Frontal cortex (tissue), 4 donors: ENCODE data around the gene BBS9. TPM values are rescaled to one million over a fixed set of nuclear protein-coding genes. Genes with fewer than 3 reads are reported as not detected.
"Not testable (repeated sequence)": the region's sequence is repeated elsewhere in the genome, so short reads cannot be mapped to it uniquely, and the experiment has no call there.

Experiments used
- DNase-seq, 2 donors: peaks; one replicate each; pipeline ENCODE4 v3.0.0; 2012; ENCODE audit warnings: low spot score in 2 of 2
- FAIRE-seq: peaks from 2 replicates; lab custom pipeline; 2012; peaks lifted over from hg19 to GRCh38; lab: Jason Lieb, UNC
- total RNA-seq: library from RNA; depleted of rRNA; stranded (reverse); fragments of >200 nt; gene quantifications from one replicate; pipeline ENCODE4 v1.2.3, GENCODE V29; 2014
- donor health status: control.
- donor health status: control.
- donor health status: control.

Gene BBS9
- total RNA-seq, 1 donor from 2014 or later = 91.3 TPM

GRCh38 chr7:33466203-33466602 is 336.8 kb downstream of the BBS9 start:
- FAIRE-seq = no peak
- DNase-seq = no peak

DNA sequence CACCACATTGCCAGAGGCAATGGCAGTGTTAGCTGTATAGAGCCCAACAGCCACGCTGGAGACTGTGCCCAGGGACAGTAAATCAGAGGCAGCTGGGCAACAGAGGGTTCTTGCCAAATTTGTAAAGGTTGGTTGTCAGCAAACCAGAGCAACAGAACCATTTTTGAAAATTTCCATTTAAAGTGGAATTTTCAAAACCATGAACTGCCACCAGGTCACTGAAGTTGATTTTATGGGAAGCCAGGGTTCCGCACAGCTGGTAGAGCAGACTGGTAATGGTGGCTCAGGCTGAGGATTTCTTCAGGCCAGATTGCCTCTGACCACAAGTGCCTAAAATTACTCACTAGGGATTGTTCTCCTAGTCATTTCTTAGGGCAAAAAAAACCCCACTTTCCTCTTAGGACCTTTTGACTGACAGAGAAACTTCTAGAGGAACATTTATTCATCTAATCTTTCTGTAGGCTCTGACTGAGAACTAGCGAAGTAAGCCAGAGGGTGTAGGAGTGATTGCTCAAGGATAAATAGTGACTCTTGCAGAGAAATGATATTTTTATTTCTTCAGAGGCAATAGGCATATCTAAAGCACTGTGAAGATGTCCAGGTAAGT is 342.4 kb downstream of the BBS9 start:
- DNase-seq (no peak), FAIRE-seq (no peak)

GRCh38 chr7:33472348-33473025 is 343.1 kb downstream of the BBS9 start:
- DNase-seq = no peak
- no peak for FAIRE-seq

GRCh38 chr7:33477719-33478480 is 348.5 kb downstream of the BBS9 start:
- FAIRE-seq = no peak

GRCh38 chr7:33484476-33484875 is 355.1 kb downstream of the BBS9 start:
- DNase-seq, FAIRE-seq: not testable (repeated sequence)

More at GRCh38 chr7:33477719-33478480, 348.5 kb downstream of the BBS9 start:
- DNase-seq = no peak

DNA sequence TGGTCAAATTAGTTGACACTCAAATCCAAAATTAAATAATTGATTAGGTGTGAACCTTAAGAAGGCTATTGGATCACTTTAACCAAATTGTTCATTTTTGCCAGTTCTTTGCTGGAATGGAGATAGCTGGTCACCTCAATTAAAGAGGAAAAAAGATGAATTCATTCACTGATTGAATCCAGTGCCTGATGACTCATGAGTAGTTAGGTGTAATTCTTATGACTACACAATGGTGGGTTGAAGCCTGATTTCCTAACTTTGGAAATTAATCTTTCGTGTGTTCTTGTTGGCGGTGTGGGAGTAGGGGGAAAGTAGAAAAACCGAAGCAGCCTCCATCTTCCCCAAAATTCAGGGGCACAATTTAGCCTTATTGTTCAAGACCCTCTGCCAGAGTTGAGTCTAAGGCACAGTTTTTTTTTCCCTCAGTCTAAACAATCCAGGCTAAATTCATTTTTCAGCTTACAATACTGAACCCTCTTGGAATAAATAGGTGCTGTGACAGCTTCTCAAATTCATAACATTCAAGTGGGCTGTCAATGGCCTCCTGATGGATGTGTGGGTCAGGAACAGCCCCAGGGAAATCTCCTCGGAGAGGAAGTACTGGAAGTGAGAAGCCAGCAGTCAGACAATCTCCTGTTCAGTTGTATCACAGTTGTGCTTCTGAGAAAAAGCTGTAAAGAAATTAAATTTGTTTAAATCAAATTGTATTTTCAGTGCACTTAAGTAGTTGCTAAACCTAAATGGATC is 356.6 kb downstream of the BBS9 start:
- DNase-seq (no peak), FAIRE-seq (no peak)

GRCh38 chr7:33486633-33487032 is 357.3 kb downstream of the BBS9 start:
- no peak for DNase-seq
- no peak for FAIRE-seq

GRCh38 chr7:33487998-33488682 is 358.8 kb downstream of the BBS9 start:
- no peak for FAIRE-seq
- DNase-seq = no peak

DNA sequence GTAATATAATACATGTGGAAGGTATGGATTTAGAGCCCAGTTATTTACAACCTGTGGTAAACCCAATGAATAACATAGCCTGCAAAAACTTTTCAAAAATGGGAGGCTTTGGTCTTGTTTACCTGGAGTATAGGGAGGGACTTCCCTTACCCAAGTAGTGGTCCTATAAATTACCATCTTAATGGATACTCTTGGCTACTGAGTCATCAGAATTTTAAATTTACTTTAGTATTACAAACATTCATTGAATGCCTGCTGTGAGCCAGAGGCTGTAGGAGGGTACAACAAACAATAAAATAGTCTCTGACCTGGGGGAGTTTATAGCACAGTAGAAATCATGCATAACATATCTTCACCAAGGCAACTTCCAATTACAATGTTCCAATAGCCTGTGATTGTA is 365.1 kb downstream of the BBS9 start:
- FAIRE-seq (no peak), DNase-seq (no peak)

DNA sequence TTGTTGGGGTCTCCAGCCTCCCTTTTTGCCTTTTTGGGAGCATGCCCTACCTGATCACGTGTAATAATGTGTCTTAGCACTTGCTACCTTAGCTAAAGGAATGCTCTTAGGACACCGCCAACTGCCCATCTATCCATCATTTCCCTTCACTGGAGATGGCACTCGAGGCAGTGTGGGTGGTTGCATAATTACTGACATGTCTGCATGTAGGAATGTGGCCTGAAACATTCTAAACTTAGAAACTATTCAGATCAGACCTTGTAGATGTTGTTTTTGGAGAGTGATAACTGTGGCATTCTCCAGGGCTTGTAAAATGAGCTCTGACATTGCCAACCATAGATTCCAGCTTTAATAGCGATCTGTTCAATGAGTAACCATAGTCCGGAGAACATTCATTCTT is 365.8 kb downstream of the BBS9 start:
- FAIRE-seq (no peak), DNase-seq (no peak)

GRCh38 chr7:33497051-33497450 is 367.7 kb downstream of the BBS9 start:
- no peak for FAIRE-seq

DNA sequence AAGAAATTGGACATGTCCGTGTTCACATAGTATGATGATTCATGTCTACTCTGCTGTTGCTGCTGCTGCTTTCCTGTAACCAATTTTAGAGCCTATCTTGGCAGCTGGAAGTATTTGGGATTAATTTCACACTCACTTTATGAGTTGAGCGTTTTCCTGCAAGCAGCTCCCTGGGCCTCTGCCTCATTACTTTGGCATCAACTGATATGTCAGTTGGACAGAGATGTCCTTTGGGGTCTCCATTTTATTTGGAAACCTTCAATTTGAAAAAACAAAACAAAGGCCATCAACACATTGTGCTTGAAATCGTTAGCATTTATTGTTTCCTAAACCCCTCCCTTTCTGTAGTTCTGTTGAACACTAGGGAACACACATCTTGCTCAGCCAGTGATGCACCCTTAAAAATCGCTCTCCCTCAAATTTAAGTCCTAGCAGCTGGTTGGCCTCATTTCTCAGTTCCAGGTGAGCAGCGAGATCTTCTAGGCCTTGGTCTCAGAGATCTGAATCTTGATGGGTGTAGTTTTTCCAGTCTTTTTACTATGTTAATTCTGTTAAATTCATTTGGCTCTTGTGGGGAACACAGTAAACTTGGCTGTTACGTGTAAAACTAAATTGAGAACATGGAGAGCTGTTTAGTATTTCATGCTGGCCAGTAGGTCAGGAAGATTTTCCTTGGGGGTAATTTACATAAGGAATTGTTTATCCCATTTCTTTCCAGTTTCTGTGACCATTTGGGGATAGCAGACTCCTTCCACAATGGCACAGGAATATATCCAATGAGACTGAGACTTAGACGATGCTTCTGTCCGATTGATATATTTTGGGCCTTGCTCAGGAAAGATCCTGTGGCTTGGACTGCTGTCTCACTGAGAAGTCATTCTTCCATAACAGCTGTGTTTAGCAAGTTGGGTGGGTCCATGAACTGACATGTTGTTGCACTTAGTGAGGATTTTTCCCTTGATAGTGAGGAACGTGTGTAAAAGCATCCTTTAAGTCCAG is 371.6 kb downstream of the BBS9 start:
- DNase-seq (no peak), FAIRE-seq (no peak)

More at GRCh38 chr7:33497051-33497450, 367.7 kb downstream of the BBS9 start:
- DNase-seq = no peak

GRCh38 chr7:33503014-33503413 is 373.6 kb downstream of the BBS9 start:
- no peak for DNase-seq
- FAIRE-seq = no peak

- FAIRE-seq (no peak), DNase-seq (no peak)
These were observed 374.4 kb downstream of the BBS9 start for GRCh38 chr7:33503736-33504135.

DNA sequence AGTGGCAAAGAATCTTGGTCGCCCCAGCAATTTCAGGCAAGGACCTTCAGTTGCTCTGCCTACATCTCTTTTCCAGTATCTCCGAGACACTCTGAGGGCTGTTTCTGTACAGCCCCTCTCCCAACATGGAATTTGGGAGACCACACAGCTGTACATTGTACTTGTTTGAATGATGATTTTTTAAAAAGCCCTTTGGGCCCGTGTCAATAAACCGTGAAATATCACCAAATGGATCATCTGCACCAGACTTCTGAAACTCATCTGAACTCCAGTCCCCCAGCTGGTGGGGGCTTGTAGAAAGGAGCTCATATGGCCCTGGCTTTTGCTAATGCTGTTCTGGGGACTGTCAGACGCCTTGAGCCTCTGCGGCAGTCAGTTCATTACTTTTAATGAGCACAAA is 374.9 kb downstream of the BBS9 start:
- DNase-seq = no peak
- no peak for FAIRE-seq

- DNase-seq (no peak), FAIRE-seq (no peak)
These were observed 379.8 kb downstream of the BBS9 start for GRCh38 chr7:33509206-33509605.

- FAIRE-seq (no peak), DNase-seq (no peak)
These were observed 382.4 kb downstream of the BBS9 start for GRCh38 chr7:33511778-33512177.

DNA sequence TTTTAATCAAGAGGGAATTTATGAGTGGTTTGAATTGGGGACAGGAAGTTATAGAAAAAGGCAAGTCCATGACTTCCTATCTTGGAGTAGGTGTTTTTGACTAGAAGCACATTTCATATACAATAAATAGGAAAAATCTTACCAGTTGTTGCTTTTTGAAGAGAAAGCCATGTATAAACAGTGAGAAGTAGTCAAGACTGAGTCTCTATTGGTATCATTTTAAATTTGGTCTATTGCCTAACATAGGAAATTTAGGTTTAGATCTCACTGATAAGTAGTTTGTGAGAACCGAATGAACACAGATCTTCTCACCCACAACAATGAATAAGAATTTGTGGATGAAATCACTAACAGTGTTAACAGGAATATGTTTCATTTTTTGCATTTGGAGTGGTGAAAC is 387.2 kb downstream of the BBS9 start:
- DNase-seq (no peak), FAIRE-seq (no peak)

- no peak for DNase-seq
- no peak for FAIRE-seq
These were observed 387.8 kb downstream of the BBS9 start for GRCh38 chr7:33517191-33517590.
